ENCODE data around the gene AIP. TPM values are rescaled to one million over a fixed set of nuclear protein-coding genes. Genes with fewer than 3 reads are reported as not detected.
A peak's percentile ranks its signal among the peaks of the same experiment; 100 is the strongest.
"Not testable (repeated sequence)": the region's sequence is repeated elsewhere in the genome, so short reads cannot be mapped to it uniquely, and the experiment has no call there.

Gene AIP
- total RNA-seq, 4 donors from 2014 or later = 30.5 to 58.4 (median 42.2) TPM

DNA sequence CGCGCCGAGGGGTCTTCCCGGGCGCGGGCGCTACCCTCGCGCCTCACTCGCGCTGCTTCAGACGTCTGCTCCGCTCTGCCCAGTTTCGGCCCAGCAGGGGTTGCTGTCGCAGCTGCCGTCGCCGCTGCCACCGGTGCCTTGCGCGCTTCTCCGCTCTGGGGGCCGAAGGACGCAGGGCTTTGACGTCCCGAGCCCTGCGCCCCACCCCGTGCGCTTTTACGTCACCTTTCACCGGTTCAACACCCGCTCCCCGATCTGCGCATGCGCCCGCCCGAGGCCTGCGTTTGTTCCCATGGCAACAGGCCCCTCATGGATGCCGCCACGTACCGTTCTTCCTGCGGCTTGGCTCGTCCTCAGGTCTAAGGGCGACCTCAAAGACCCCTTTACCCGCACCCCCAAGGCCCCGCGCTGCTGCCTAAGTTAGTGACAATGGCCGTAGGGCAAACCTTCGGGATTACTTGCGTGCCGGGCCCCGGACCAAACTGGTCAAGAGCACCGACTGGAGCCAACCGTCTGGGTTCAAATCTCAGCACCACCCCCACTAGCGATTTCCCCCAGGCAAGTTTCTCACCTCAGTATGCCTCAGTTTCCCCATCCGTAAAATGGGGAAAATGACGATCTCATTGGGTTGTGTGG, 25.8 kb downstream of the AIP start:
- TF ChIP-seq EP300 (IDR thresholded peaks at IDR 0.05) (no peak), POLR2AphosphoS5 (IDR thresholded peaks at IDR 0.05) (peak in 2 of 3 donors; percentile 54 to 62), POLR2A (IDR thresholded peaks at IDR 0.05) (peak in 1 of 2 donors; percentile 33)
- TF ChIP-seq, protein P1, sequence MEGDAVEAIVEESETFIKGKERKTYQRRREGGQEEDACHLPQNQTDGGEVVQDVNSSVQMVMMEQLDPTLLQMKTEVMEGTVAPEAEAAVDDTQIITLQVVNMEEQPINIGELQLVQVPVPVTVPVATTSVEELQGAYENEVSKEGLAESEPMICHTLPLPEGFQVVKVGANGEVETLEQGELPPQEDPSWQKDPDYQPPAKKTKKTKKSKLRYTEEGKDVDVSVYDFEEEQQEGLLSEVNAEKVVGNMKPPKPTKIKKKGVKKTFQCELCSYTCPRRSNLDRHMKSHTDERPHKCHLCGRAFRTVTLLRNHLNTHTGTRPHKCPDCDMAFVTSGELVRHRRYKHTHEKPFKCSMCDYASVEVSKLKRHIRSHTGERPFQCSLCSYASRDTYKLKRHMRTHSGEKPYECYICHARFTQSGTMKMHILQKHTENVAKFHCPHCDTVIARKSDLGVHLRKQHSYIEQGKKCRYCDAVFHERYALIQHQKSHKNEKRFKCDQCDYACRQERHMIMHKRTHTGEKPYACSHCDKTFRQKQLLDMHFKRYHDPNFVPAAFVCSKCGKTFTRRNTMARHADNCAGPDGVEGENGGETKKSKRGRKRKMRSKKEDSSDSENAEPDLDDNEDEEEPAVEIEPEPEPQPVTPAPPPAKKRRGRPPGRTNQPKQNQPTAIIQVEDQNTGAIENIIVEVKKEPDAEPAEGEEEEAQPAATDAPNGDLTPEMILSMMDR (IDR thresholded peaks at IDR 0.05) = no peak
- Histone ChIP-seq H3K27ac (peak overlapping the region; percentile 95), H3K27me3 (peaks cover 3% of the 10 kb centered on the region), H3K4me3 (peak overlapping the region; percentile 80), H3K4me1 (peaks cover 52% of the 10 kb centered on the region), H3K36me3 (no peaks in the 10 kb centered on the region), H3K9me3 (no peaks in the 10 kb centered on the region)
- DNase-seq (ENCODE audit: low spot score in 2 of 2) = peak; percentile 99
- 1% methylated on average over 27 of the region's 57 CpGs for WGBS

GRCh38 chr11:67510023-67510345, 27.2 kb downstream of the AIP start:
- peaks cover 3% of the 10 kb centered on the region for H3K27me3 ChIP-seq
- H3K4me1 ChIP-seq = peaks cover 38% of the 10 kb centered on the region
- TF ChIP-seq POLR2AphosphoS5 (IDR thresholded peaks at IDR 0.05) (no peak), POLR2A (IDR thresholded peaks at IDR 0.05) (no peak), EP300 (IDR thresholded peaks at IDR 0.05) (no peak)
- TF ChIP-seq, protein P1 (IDR thresholded peaks at IDR 0.05) = no peak
- no peak overlapping the region for H3K4me3 ChIP-seq
- H3K27ac ChIP-seq = no peak overlapping the region
- DNase-seq (ENCODE audit: low spot score in 2 of 2) = no peak
- H3K36me3 ChIP-seq = no peaks in the 10 kb centered on the region
- no peaks in the 10 kb centered on the region for H3K9me3 ChIP-seq
- WGBS = 59% methylated on average over 3 of the region's 3 CpGs

GRCh38 chr11:67511558-67511957, 28.7 kb downstream of the AIP start:
- 86% methylated on average over 4 of the region's 4 CpGs for WGBS
- peaks cover 22% of the 10 kb centered on the region for H3K4me1 ChIP-seq
- not testable (repeated sequence) for H3K9me3 ChIP-seq; H3K4me3 ChIP-seq; DNase-seq (ENCODE audit: low spot score in 2 of 2); H3K27ac ChIP-seq; H3K36me3 ChIP-seq; H3K27me3 ChIP-seq

- no peak for DNase-seq (ENCODE audit: low spot score in 2 of 2)
- Histone ChIP-seq H3K27me3 (peaks cover 3% of the 10 kb centered on the region), H3K4me3 (no peak overlapping the region), H3K36me3 (no peaks in the 10 kb centered on the region), H3K4me1 (no peaks in the 10 kb centered on the region), H3K9me3 (no peaks in the 10 kb centered on the region), H3K27ac (no peak overlapping the region)
- TF ChIP-seq POLR2A (IDR thresholded peaks at IDR 0.05) (no peak), POLR2AphosphoS5 (IDR thresholded peaks at IDR 0.05) (no peak), EP300 (IDR thresholded peaks at IDR 0.05) (no peak)
- TF ChIP-seq, protein P1 (IDR thresholded peaks at IDR 0.05) = no peak
- WGBS = 81% methylated on average over 7 of the region's 7 CpGs
Observed at GRCh38 chr11:67514116-67514515, 31.3 kb downstream of the AIP start.

GRCh38 chr11:67516806-67517205, 34.0 kb downstream of the AIP start:
- no peak for TF ChIP-seq POLR2AphosphoS5 (IDR thresholded peaks at IDR 0.05)
- no peak for TF ChIP-seq EP300 (IDR thresholded peaks at IDR 0.05)
- TF ChIP-seq, protein P1 (IDR thresholded peaks at IDR 0.05) = no peak
- TF ChIP-seq POLR2A (IDR thresholded peaks at IDR 0.05) = no peak
- no peaks in the 10 kb centered on the region for H3K9me3 ChIP-seq
- WGBS = 80% methylated on average over 1 of the region's 9 CpGs
- peaks cover 3% of the 10 kb centered on the region for H3K27me3 ChIP-seq
- DNase-seq (ENCODE audit: low spot score in 2 of 2) = peak in 1 of 2 donors; percentile 78
- H3K36me3 ChIP-seq = no peaks in the 10 kb centered on the region
- H3K4me3 ChIP-seq = no peak overlapping the region
- no peak overlapping the region for H3K27ac ChIP-seq
- no peaks in the 10 kb centered on the region for H3K4me1 ChIP-seq

All from suprapubic skin (tissue), 4 donors.